ENCODE results near the gene ARHGEF1.

ARHGEF1 gene

GRCh38 chr19:41919948-41920712 is 37.1 kb downstream of the ARHGEF1 start:
- WGBS (ENCODE audit: insufficient coverage, insufficient read length): no CpG with 5 or more reads among the region's 33 CpGs
- Histone ChIP-seq H3K9me3 (ENCODE audit: control insufficient read depth, insufficient read depth, low read length) (no peaks in the 10 kb centered on the region; the same call in 1 of the 2 replicates), H3K27me3 (ENCODE audit: control insufficient read depth, insufficient read depth, low read length) (peaks cover 89% of the 10 kb centered on the region), H3K36me3 (ENCODE audit: control insufficient read depth, insufficient read depth, low read length) (no peaks in the 10 kb centered on the region), H3K4me1 (ENCODE audit: control insufficient read depth, insufficient read depth, low read length) (peaks cover 2% of the 10 kb centered on the region; the same call in 1 of the 2 replicates), H3K27ac (ENCODE audit: low read length) (no peak overlapping the region), H3K4me3 (ENCODE audit: low read length) (no peak overlapping the region)
- DNase-seq (ENCODE audit: low read depth, low spot score): no peak

- no peak overlapping the region for H3K4me3 ChIP-seq (ENCODE audit: low read length)
- no peak overlapping the region for H3K27ac ChIP-seq (ENCODE audit: low read length)
- whole genome bisulfite sequencing (ENCODE audit: insufficient coverage, insufficient read length): no CpG with 5 or more reads among the region's 26 CpGs
- H3K4me1 ChIP-seq (ENCODE audit: control insufficient read depth, insufficient read depth, low read length): no peaks in the 10 kb centered on the region; the same call in 1 of the 2 replicates
- peaks cover 90% of the 10 kb centered on the region for H3K27me3 ChIP-seq (ENCODE audit: control insufficient read depth, insufficient read depth, low read length)
- no peaks in the 10 kb centered on the region; the same call in 1 of the 2 replicates for H3K9me3 ChIP-seq (ENCODE audit: control insufficient read depth, insufficient read depth, low read length)
- no peaks in the 10 kb centered on the region for H3K36me3 ChIP-seq (ENCODE audit: control insufficient read depth, insufficient read depth, low read length)
- DNase-seq (ENCODE audit: low read depth, low spot score): no peak
Observed at GRCh38 chr19:41920882-41921576, 38.0 kb downstream of the ARHGEF1 start.

- no CpG with 5 or more reads among the region's 22 CpGs for WGBS (ENCODE audit: insufficient coverage, insufficient read length)
- H3K27ac ChIP-seq (ENCODE audit: low read length): no peak overlapping the region
Observed at GRCh38 chr19:41921577-41922576, 38.9 kb downstream of the ARHGEF1 start.

GRCh38 chr19:41922585-41922984 is 39.6 kb downstream of the ARHGEF1 start:
- Histone ChIP-seq H3K4me1 (ENCODE audit: control insufficient read depth, insufficient read depth, low read length) (no peaks in the 10 kb centered on the region; the same call in 1 of the 2 replicates), H3K27me3 (ENCODE audit: control insufficient read depth, insufficient read depth, low read length) (peaks cover 91% of the 10 kb centered on the region), H3K4me3 (ENCODE audit: low read length) (no peak overlapping the region), H3K36me3 (ENCODE audit: control insufficient read depth, insufficient read depth, low read length) (no peaks in the 10 kb centered on the region), H3K27ac (ENCODE audit: low read length) (no peak overlapping the region), H3K9me3 (ENCODE audit: control insufficient read depth, insufficient read depth, low read length) (no peaks in the 10 kb centered on the region; the same call in 1 of the 2 replicates)
- no peak for DNase-seq (ENCODE audit: low read depth, low spot score)
- WGBS (ENCODE audit: insufficient coverage, insufficient read length): no CpG with 5 or more reads among the region's 18 CpGs

More at GRCh38 chr19:41921577-41922576, 38.9 kb downstream of the ARHGEF1 start:
- DNase-seq (ENCODE audit: low read depth, low spot score): no peak
- no peak overlapping the region for H3K4me3 ChIP-seq (ENCODE audit: low read length)
- peaks cover 89% of the 10 kb centered on the region for H3K27me3 ChIP-seq (ENCODE audit: control insufficient read depth, insufficient read depth, low read length)
- H3K9me3 ChIP-seq (ENCODE audit: control insufficient read depth, insufficient read depth, low read length): no peaks in the 10 kb centered on the region; the same call in 1 of the 2 replicates
- no peaks in the 10 kb centered on the region for H3K36me3 ChIP-seq (ENCODE audit: control insufficient read depth, insufficient read depth, low read length)
- no peaks in the 10 kb centered on the region; the same call in 1 of the 2 replicates for H3K4me1 ChIP-seq (ENCODE audit: control insufficient read depth, insufficient read depth, low read length)

GRCh38 chr19:41923045-41923788 is 40.2 kb downstream of the ARHGEF1 start:
- WGBS (ENCODE audit: insufficient coverage, insufficient read length): no CpG with 5 or more reads among the region's 6 CpGs
- H3K27ac ChIP-seq (ENCODE audit: low read length): no peak overlapping the region
- H3K4me1 ChIP-seq (ENCODE audit: control insufficient read depth, insufficient read depth, low read length): no peaks in the 10 kb centered on the region; the same call in 1 of the 2 replicates
- H3K4me3 ChIP-seq (ENCODE audit: low read length): no peak overlapping the region
- H3K9me3 ChIP-seq (ENCODE audit: control insufficient read depth, insufficient read depth, low read length): no peaks in the 10 kb centered on the region; the same call in 1 of the 2 replicates
- peaks cover 89% of the 10 kb centered on the region for H3K27me3 ChIP-seq (ENCODE audit: control insufficient read depth, insufficient read depth, low read length)
- H3K36me3 ChIP-seq (ENCODE audit: control insufficient read depth, insufficient read depth, low read length): no peaks in the 10 kb centered on the region
- DNase-seq (ENCODE audit: low read depth, low spot score): no peak

- H3K4me3 ChIP-seq (ENCODE audit: low read length): no peak overlapping the region
- no peak for DNase-seq (ENCODE audit: low read depth, low spot score)
- no peak overlapping the region for H3K27ac ChIP-seq (ENCODE audit: low read length)
- no peaks in the 10 kb centered on the region for H3K36me3 ChIP-seq (ENCODE audit: control insufficient read depth, insufficient read depth, low read length)
- no peaks in the 10 kb centered on the region for H3K9me3 ChIP-seq (ENCODE audit: control insufficient read depth, insufficient read depth, low read length)
- H3K27me3 ChIP-seq (ENCODE audit: control insufficient read depth, insufficient read depth, low read length): peaks cover 90% of the 10 kb centered on the region
- WGBS (ENCODE audit: insufficient coverage, insufficient read length): no CpG with 5 or more reads among the region's 13 CpGs
- peaks cover 2% of the 10 kb centered on the region; the same call in 1 of the 2 replicates for H3K4me1 ChIP-seq (ENCODE audit: control insufficient read depth, insufficient read depth, low read length)
Observed at GRCh38 chr19:41924151-41925145, 41.5 kb downstream of the ARHGEF1 start.

GRCh38 chr19:41925208-41926003 is 42.4 kb downstream of the ARHGEF1 start:
- Histone ChIP-seq H3K4me3 (ENCODE audit: low read length) (no peak overlapping the region), H3K27me3 (ENCODE audit: control insufficient read depth, insufficient read depth, low read length) (peaks cover 90% of the 10 kb centered on the region), H3K9me3 (ENCODE audit: control insufficient read depth, insufficient read depth, low read length) (no peaks in the 10 kb centered on the region), H3K27ac (ENCODE audit: low read length) (no peak overlapping the region), H3K36me3 (ENCODE audit: control insufficient read depth, insufficient read depth, low read length) (no peaks in the 10 kb centered on the region), H3K4me1 (ENCODE audit: control insufficient read depth, insufficient read depth, low read length) (peaks cover 2% of the 10 kb centered on the region; the same call in 1 of the 2 replicates)
- WGBS (ENCODE audit: insufficient coverage, insufficient read length): no CpG with 5 or more reads among the region's 7 CpGs
- DNase-seq (ENCODE audit: low read depth, low spot score): no peak

GRCh38 chr19:41926028-41926762 is 43.2 kb downstream of the ARHGEF1 start:
- H3K4me1 ChIP-seq (ENCODE audit: control insufficient read depth, insufficient read depth, low read length): peaks cover 2% of the 10 kb centered on the region; the same call in 1 of the 2 replicates
- no peaks in the 10 kb centered on the region for H3K36me3 ChIP-seq (ENCODE audit: control insufficient read depth, insufficient read depth, low read length)
- H3K27ac ChIP-seq (ENCODE audit: low read length): no peak overlapping the region
- WGBS (ENCODE audit: insufficient coverage, insufficient read length): no CpG with 5 or more reads among the region's 27 CpGs
- peaks cover 90% of the 10 kb centered on the region for H3K27me3 ChIP-seq (ENCODE audit: control insufficient read depth, insufficient read depth, low read length)
- H3K9me3 ChIP-seq (ENCODE audit: control insufficient read depth, insufficient read depth, low read length): no peaks in the 10 kb centered on the region
- H3K4me3 ChIP-seq (ENCODE audit: low read length): no peak overlapping the region
- no peak for DNase-seq (ENCODE audit: low read depth, low spot score)
